GM19240 (cell line): ENCODE data around the gene TMCC2.

ENCODE experiments used
- DNase-seq: peaks from one replicate; pipeline ENCODE4 v3.0.0; 2011; ENCODE audit warnings: low spot score; ENCODE audit not compliant: insufficient read length

TMCC2 gene

GRCh38 chr1:205239078-205239477 lies 11.3 kb downstream of the TMCC2 start:
- DNase-seq, result no peak

- DNase-seq, result no peak
Observed at GRCh38 chr1:205240118-205240517, 12.4 kb downstream of the TMCC2 start.

GRCh38 chr1:205240569-205240968 lies 12.8 kb downstream of the TMCC2 start:
- no peak for DNase-seq

- DNase-seq, result no peak
Observed at GRCh38 chr1:205241366-205242030, 13.8 kb downstream of the TMCC2 start.

GRCh38 chr1:205243350-205244191 lies 15.8 kb downstream of the TMCC2 start:
- no peak for DNase-seq

GRCh38 chr1:205244384-205244783 lies 16.6 kb downstream of the TMCC2 start:
- no peak for DNase-seq

GRCh38 chr1:205245096-205245495 lies 17.4 kb downstream of the TMCC2 start:
- no peak for DNase-seq

- no peak for DNase-seq
Observed at GRCh38 chr1:205246351-205247119, 18.8 kb downstream of the TMCC2 start.

- no peak for DNase-seq
Observed at GRCh38 chr1:205247130-205247921, 19.6 kb downstream of the TMCC2 start.

GRCh38 chr1:205248793-205249601 lies 21.3 kb downstream of the TMCC2 start:
- DNase-seq, result no peak

GRCh38 chr1:205249651-205250050 lies 21.9 kb downstream of the TMCC2 start:
- no peak for DNase-seq

GRCh38 chr1:205250699-205251098 lies 23.0 kb downstream of the TMCC2 start:
- DNase-seq, result no peak

- no peak for DNase-seq
Observed at GRCh38 chr1:205251576-205251975, 23.8 kb downstream of the TMCC2 start.

- DNase-seq, result peak; percentile 75
Observed at GRCh38 chr1:205255941-205256780, 28.4 kb downstream of the TMCC2 start.

- DNase-seq, result no peak
Observed at GRCh38 chr1:205256951-205257625, 29.3 kb downstream of the TMCC2 start.

GRCh38 chr1:205257735-205258134 lies 30.0 kb downstream of the TMCC2 start:
- DNase-seq, result no peak

GRCh38 chr1:205258261-205258691 lies 30.5 kb downstream of the TMCC2 start:
- no peak for DNase-seq

- no peak for DNase-seq
Observed at GRCh38 chr1:205258719-205259118, 31.0 kb downstream of the TMCC2 start.

- DNase-seq, result no peak
Observed at GRCh38 chr1:205259324-205259832, 31.6 kb downstream of the TMCC2 start.
